GM12892 (cell line): ENCODE measurements around the gene RAB21.

Experiments used
- POLR2AphosphoS5 ChIP-seq: IDR thresholded peaks from 2 replicates; pipeline ENCODE4 v1.6.1; 2011; ENCODE audit warnings: low read depth, low read length, control low read depth
- TAF1 ChIP-seq: IDR thresholded peaks from 2 replicates; pipeline ENCODE4 v1.6.1; 2011; ENCODE audit warnings: low read depth, mild to moderate bottlenecking, control low read depth, low read length, borderline replicate concordance

DNA sequence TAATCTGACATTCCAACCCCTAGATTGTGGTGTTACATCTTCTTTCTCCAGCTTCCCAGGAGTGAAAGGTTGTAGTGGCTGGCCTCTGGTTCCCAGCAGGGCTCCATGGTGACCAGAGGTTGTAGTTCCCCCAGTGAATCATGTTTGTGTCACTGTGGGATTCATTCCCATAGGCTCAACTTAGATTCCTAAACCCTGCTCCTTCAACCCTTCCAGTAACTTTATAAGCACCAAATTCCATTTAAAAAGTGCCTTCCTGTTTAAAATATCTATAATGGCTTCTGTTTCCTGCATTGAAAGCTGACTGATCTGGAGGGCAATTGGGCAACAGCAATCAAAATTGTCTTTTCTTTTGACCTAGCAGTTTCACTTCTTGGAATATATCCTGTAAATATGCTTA lies 44.4 kb downstream of the RAB21 start:
- TF ChIP-seq TAF1 = no peak
- TF ChIP-seq POLR2AphosphoS5 = no peak
